ENCODE measurements around the gene TRAPPC14. TPM values are rescaled to one million over a fixed set of nuclear protein-coding genes. Genes with fewer than 3 reads are reported as not detected.

The TRAPPC14 gene
- polyA plus RNA-seq, 3 donors: 21.0 to 27.1 (median 24.7) TPM

Other genes starting within 250 kb of the TRAPPC14 start
- 10 to 100 TPM; 30.1 to 39.5 (median 31.1) TPM for gene TRIM4, start 239.2 kb downstream of the TRAPPC14 start, polyA plus RNA-seq (ENCODE audit: insufficient read length in 3 of 3)
- gene GJC3, start 229.1 kb downstream of the TRAPPC14 start, polyA plus RNA-seq (ENCODE audit: insufficient read length in 3 of 3): 1 to 10 TPM in 1 of 3 donors, under 1 TPM in 2; 0.86 to 1.7 (median 0.95) TPM
- 10 to 100 TPM; 62.6 to 70.1 (median 68.7) TPM for gene AZGP1, start 182.7 kb downstream of the TRAPPC14 start, polyA plus RNA-seq (ENCODE audit: insufficient read length in 3 of 3)
- gene ZKSCAN1, start 143.1 kb downstream of the TRAPPC14 start, polyA plus RNA-seq (ENCODE audit: insufficient read length in 3 of 3): 10 to 100 TPM; 42.4 to 68.8 (median 63.1) TPM
- gene ZSCAN21, start 108.9 kb downstream of the TRAPPC14 start, polyA plus RNA-seq (ENCODE audit: insufficient read length in 3 of 3): 10 to 100 TPM; 22.8 to 27.1 (median 23.3) TPM
- 10 to 100 TPM; 50.5 to 58.6 (median 57.8) TPM for gene ZNF3, start 77.0 kb downstream of the TRAPPC14 start, polyA plus RNA-seq (ENCODE audit: insufficient read length in 3 of 3)
- gene COPS6, start 69.8 kb downstream of the TRAPPC14 start, polyA plus RNA-seq (ENCODE audit: insufficient read length in 3 of 3): 100 to 1,000 TPM; 133 to 137 (median 135) TPM
- gene MCM7, start 57.3 kb downstream of the TRAPPC14 start, polyA plus RNA-seq (ENCODE audit: insufficient read length in 3 of 3): 100 to 1,000 TPM; 166 to 180 (median 170) TPM
- 10 to 100 TPM; 33.4 to 39.4 (median 39.0) TPM for gene AP4M1, start 57.1 kb downstream of the TRAPPC14 start, polyA plus RNA-seq (ENCODE audit: insufficient read length in 3 of 3)
- gene TAF6, start 39.4 kb downstream of the TRAPPC14 start, polyA plus RNA-seq (ENCODE audit: insufficient read length in 3 of 3): 10 to 100 TPM; 65.8 to 72.3 (median 69.2) TPM
- 10 to 100 TPM; 39.3 to 43.0 (median 41.5) TPM for gene CNPY4, start 39.1 kb downstream of the TRAPPC14 start, polyA plus RNA-seq (ENCODE audit: insufficient read length in 3 of 3)
- 1 to 10 TPM; 1.7 to 2.6 (median 2.0) TPM for gene MBLAC1, start 31.8 kb downstream of the TRAPPC14 start, polyA plus RNA-seq (ENCODE audit: insufficient read length in 3 of 3)
- gene LAMTOR4, start 9.8 kb downstream of the TRAPPC14 start, polyA plus RNA-seq (ENCODE audit: insufficient read length in 3 of 3): 100 to 1,000 TPM; 116 to 136 (median 129) TPM
- gene GAL3ST4, start 9.9 kb upstream of the TRAPPC14 start, polyA plus RNA-seq (ENCODE audit: insufficient read length in 3 of 3): 1 to 10 TPM; 5.8 to 6.0 (median 5.9) TPM
- gene GPC2, start 18.7 kb upstream of the TRAPPC14 start, polyA plus RNA-seq (ENCODE audit: insufficient read length in 3 of 3): 10 to 100 TPM; 13.6 to 16.6 (median 14.0) TPM
- gene STAG3, start 19.2 kb upstream of the TRAPPC14 start, polyA plus RNA-seq (ENCODE audit: insufficient read length in 3 of 3): 10 to 100 TPM; 10.2 to 33.4 (median 30.1) TPM
- 1 to 10 TPM; 2.0 to 9.2 (median 8.1) TPM for gene PVRIG, start 61.2 kb upstream of the TRAPPC14 start, polyA plus RNA-seq (ENCODE audit: insufficient read length in 3 of 3)
- gene SPDYE3, start 149.0 kb upstream of the TRAPPC14 start, polyA plus RNA-seq (ENCODE audit: insufficient read length in 3 of 3): 10 to 100 TPM in 1 of 3 donors, 1 to 10 TPM in 2; 6.4 to 10.4 (median 8.1) TPM
- 10 to 100 TPM; 35.8 to 63.6 (median 63.1) TPM for gene PILRB, start 199.4 kb upstream of the TRAPPC14 start, polyA plus RNA-seq (ENCODE audit: insufficient read length in 3 of 3)
- gene PILRA, start 214.8 kb upstream of the TRAPPC14 start, polyA plus RNA-seq (ENCODE audit: insufficient read length in 3 of 3): 10 to 100 TPM in 1 of 3 donors, 1 to 10 TPM in 2; 4.5 to 10.1 (median 6.3) TPM